Dermis microvascular lymphatic vessel endothelial cell (primary cell): ENCODE results near the gene ANKEF1. TPM values are rescaled to one million over a fixed set of nuclear protein-coding genes. Genes with fewer than 3 reads are reported as not detected.

ENCODE experiments used
- DNase-seq, 2 donors: peaks; one replicate each; pipeline versions ENCODE4 v3.0.0 to v3.0.0-alpha.2; 2010; ENCODE audit warnings: low read depth in 2 of 2
- total RNA-seq: library from RNA; depleted of rRNA; stranded (reverse); fragments of >200 nt; gene quantifications from 2 replicates; pipeline ENCODE4 v1.2.1, GENCODE V29; 2014

Gene ANKEF1
- total RNA-seq, 1 donor from 2014 or later: 1.2 TPM

- no peak for DNase-seq
Observed at GRCh38 chr20:10080574-10080973, 45.8 kb downstream of the ANKEF1 start.

GRCh38 chr20:10089871-10090587 lies 55.2 kb downstream of the ANKEF1 start:
- DNase-seq: no peak

- DNase-seq: peak; percentile 33 to 68
Observed at GRCh38 chr20:10090588-10091166, 55.9 kb downstream of the ANKEF1 start.

DNA sequence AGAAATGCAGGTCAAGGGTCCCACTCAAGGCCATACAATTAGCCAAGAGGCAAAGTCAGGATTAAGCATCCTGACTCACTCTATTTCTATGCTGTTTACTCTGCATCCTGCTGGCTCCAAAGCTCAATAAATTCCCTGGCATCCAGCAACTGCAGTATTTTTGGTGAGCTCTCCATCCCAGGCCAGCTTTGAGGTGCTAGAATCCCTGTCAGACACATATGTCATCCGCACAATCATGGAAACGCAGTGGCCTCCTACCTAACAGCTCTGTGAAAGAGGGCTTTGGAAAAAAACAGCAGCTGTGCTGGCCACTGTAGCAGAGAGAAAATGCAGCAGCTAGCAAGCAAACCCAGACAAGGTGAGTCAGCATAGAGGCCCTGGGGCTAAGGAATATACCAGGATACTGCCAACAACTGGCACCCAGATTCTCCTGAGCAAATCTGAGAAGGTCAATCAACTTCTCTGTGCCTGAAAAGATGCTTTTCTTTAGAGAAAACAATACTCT lies 58.4 kb downstream of the ANKEF1 start:
- peak in 1 of 2 donors; percentile 26 for DNase-seq

GRCh38 chr20:10094566-10095173 lies 59.9 kb downstream of the ANKEF1 start:
- no peak for DNase-seq

GRCh38 chr20:10096790-10097189 lies 62.0 kb downstream of the ANKEF1 start:
- DNase-seq: no peak

DNA sequence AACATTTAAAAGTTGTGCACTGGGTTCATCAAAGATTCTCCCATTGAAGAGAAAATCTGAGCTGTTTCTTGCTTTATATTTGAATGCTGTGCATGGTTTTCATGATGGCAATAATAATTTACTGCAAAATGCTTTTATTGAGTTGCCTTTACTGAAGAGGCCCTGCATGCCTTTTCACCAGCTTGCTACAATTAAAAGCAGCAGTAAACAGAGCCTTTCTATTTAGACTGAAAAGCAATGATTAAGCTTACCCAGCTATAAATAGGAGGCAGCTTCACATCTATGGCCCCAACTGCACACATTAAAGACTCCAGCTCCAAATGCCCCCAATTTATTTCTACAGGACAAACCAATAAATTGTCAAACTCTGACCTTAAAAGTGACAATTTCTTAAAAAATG lies 70.3 kb downstream of the ANKEF1 start:
- DNase-seq: no peak

Other genes starting within 250 kb of the ANKEF1 start
- under 0.01 TPM in 2 replicates for gene PAK5, start 195.9 kb upstream of the ANKEF1 start, total RNA-seq
- gene SNAP25, start 183.8 kb downstream of the ANKEF1 start, total RNA-seq: under 0.01 TPM in 1 of 2 replicates, not detected in the other